Nephron (organoid): ENCODE measurements around the gene LDHB.
A peak's percentile ranks its signal among the peaks of the same experiment; 100 is the strongest.
"Not testable (repeated sequence)": the region's sequence is repeated elsewhere in the genome, so short reads cannot be mapped to it uniquely, and the experiment has no call there.

ENCODE experiments used
- H3K27ac Mint-ChIP-seq, 3 experiments: 2 replicates each; pipeline ENCODE4 v1.8.0; 2020; ENCODE audit warnings: mixed read lengths in 3 of 3, mild to moderate bottlenecking in 2 of 3, moderate library complexity in 1 of 3
- H3K27me3 Mint-ChIP-seq: 2 replicates; pipeline ENCODE4 v1.8.0; 2021; ENCODE audit warnings: low read depth, mild to moderate bottlenecking, moderate library complexity, mixed read lengths
- H3K36me3 Mint-ChIP-seq: 2 replicates; pipeline ENCODE4 v1.8.0; 2020; ENCODE audit warnings: low read depth, mixed read lengths
- H3K4me1 Mint-ChIP-seq: 2 replicates; pipeline ENCODE4 v1.8.0; 2020; ENCODE audit warnings: mixed read lengths
- H3K4me3 Mint-ChIP-seq, 3 experiments: 2 replicates each; pipeline ENCODE4 v1.8.0; 2020; ENCODE audit warnings: mild to moderate bottlenecking in 3 of 3, mixed read lengths in 3 of 3, moderate library complexity in 2 of 3
- H3K9me3 Mint-ChIP-seq: 2 replicates; pipeline ENCODE4 v1.8.0; 2020; ENCODE audit warnings: mixed read lengths
- CTCF ChIP-seq, 3 experiments: fragments of 200-600 bp; sonication (generic); IDR thresholded peaks; one replicate each; pipeline ENCODE4 v1.5.0; 2021; ENCODE audit warnings: antibody characterized with exemption in 3 of 3; ENCODE audit not compliant: unreplicated experiment in 3 of 3

The LDHB gene

GRCh38 chr12:21672146-21672545 lies 14.5 kb upstream of the LDHB start:
- no peaks in the 10 kb centered on the region for H3K4me1 Mint-ChIP-seq
- no peak overlapping the region for H3K4me3 Mint-ChIP-seq
- no peaks in the 10 kb centered on the region for H3K36me3 Mint-ChIP-seq
- H3K27ac Mint-ChIP-seq, result no peak overlapping the region
- no peak for TF ChIP-seq CTCF (IDR thresholded peaks at IDR 0.05; ENCODE audit: unreplicated experiment in 3 of 3)
- no peaks in the 10 kb centered on the region for H3K9me3 Mint-ChIP-seq
- H3K27me3 Mint-ChIP-seq, result peaks cover 4% of the 10 kb centered on the region

GRCh38 chr12:21666722-21667121 lies 9.1 kb upstream of the LDHB start:
- no peaks in the 10 kb centered on the region for H3K4me1 Mint-ChIP-seq
- peak overlapping the region in 1 of 3 experiments; percentile 46 for H3K27ac Mint-ChIP-seq
- H3K27me3 Mint-ChIP-seq, result peaks cover 5% of the 10 kb centered on the region
- H3K9me3 Mint-ChIP-seq, result no peaks in the 10 kb centered on the region
- no peaks in the 10 kb centered on the region for H3K36me3 Mint-ChIP-seq
- no peak overlapping the region for H3K4me3 Mint-ChIP-seq
- TF ChIP-seq CTCF (IDR thresholded peaks at IDR 0.05; ENCODE audit: unreplicated experiment in 3 of 3), result no peak

GRCh38 chr12:21665816-21666215 lies 8.2 kb upstream of the LDHB start:
- Mint-ChIP-seq H3K9me3 (no peaks in the 10 kb centered on the region), H3K4me1 (no peaks in the 10 kb centered on the region), H3K27ac (peak overlapping the region in 2 of 3 experiments; percentile 14 to 85), H3K36me3 (no peaks in the 10 kb centered on the region), H3K27me3 (peaks cover 5% of the 10 kb centered on the region), H3K4me3 (no peak overlapping the region)
- no peak for TF ChIP-seq CTCF (IDR thresholded peaks at IDR 0.05; ENCODE audit: unreplicated experiment in 3 of 3)

GRCh38 chr12:21662122-21662792 lies 4.6 kb upstream of the LDHB start:
- TF ChIP-seq CTCF (IDR thresholded peaks at IDR 0.05; ENCODE audit: unreplicated experiment in 3 of 3), result no peak
- no peak overlapping the region for H3K4me3 Mint-ChIP-seq
- H3K9me3 Mint-ChIP-seq, result no peaks in the 10 kb centered on the region
- H3K27ac Mint-ChIP-seq, result peak overlapping the region in 2 of 3 experiments; percentile 17 to 49
- H3K27me3 Mint-ChIP-seq, result peaks cover 5% of the 10 kb centered on the region
- H3K36me3 Mint-ChIP-seq, result no peaks in the 10 kb centered on the region
- H3K4me1 Mint-ChIP-seq, result no peaks in the 10 kb centered on the region

GRCh38 chr12:21661396-21662093 lies 3.9 kb upstream of the LDHB start:
- not testable (repeated sequence) for H3K9me3 Mint-ChIP-seq

GRCh38 chr12:21659383-21659782 lies 1.7 kb upstream of the LDHB start:
- Mint-ChIP-seq H3K27me3 (peaks cover 5% of the 10 kb centered on the region), H3K36me3 (peaks cover 3% of the 10 kb centered on the region), H3K4me1 (peaks cover 15% of the 10 kb centered on the region), H3K27ac (peak overlapping the region in 1 of 3 experiments; percentile 30), H3K4me3 (peak overlapping the region; percentile 39 to 68 (median 57)), H3K9me3 (no peaks in the 10 kb centered on the region)
- peak in 1 of 3 experiments; percentile 11 for TF ChIP-seq CTCF (IDR thresholded peaks at IDR 0.05; ENCODE audit: unreplicated experiment in 3 of 3)

More at GRCh38 chr12:21661396-21662093, 3.9 kb upstream of the LDHB start:
- H3K36me3 Mint-ChIP-seq, H3K27me3 Mint-ChIP-seq, H3K4me3 Mint-ChIP-seq, H3K4me1 Mint-ChIP-seq, H3K27ac Mint-ChIP-seq: not testable (repeated sequence)
